HG02840 (cell line): ENCODE measurements around the gene MAK.
A peak's percentile ranks its signal among the peaks of the same experiment; 100 is the strongest.
"Not testable (repeated sequence)": the region's sequence is repeated elsewhere in the genome, so short reads cannot be mapped to it uniquely, and the experiment has no call there.

Experiments used
- ATAC-seq: cut with Tn5 transposase; IDR thresholded peaks from one replicate; pipeline ENCODE4 v1.9.1; 2021; ENCODE audit warnings: mild to moderate bottlenecking, moderate library complexity, moderate number of reproducible peaks; ENCODE audit not compliant: unreplicated experiment, low FRiP score

MAK gene, protein sequence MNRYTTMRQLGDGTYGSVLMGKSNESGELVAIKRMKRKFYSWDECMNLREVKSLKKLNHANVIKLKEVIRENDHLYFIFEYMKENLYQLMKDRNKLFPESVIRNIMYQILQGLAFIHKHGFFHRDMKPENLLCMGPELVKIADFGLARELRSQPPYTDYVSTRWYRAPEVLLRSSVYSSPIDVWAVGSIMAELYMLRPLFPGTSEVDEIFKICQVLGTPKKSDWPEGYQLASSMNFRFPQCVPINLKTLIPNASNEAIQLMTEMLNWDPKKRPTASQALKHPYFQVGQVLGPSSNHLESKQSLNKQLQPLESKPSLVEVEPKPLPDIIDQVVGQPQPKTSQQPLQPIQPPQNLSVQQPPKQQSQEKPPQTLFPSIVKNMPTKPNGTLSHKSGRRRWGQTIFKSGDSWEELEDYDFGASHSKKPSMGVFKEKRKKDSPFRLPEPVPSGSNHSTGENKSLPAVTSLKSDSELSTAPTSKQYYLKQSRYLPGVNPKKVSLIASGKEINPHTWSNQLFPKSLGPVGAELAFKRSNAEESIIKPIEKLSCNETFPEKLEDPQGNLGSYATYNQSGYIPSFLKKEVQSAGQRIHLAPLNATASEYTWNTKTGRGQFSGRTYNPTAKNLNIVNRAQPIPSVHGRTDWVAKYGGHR

DNA sequence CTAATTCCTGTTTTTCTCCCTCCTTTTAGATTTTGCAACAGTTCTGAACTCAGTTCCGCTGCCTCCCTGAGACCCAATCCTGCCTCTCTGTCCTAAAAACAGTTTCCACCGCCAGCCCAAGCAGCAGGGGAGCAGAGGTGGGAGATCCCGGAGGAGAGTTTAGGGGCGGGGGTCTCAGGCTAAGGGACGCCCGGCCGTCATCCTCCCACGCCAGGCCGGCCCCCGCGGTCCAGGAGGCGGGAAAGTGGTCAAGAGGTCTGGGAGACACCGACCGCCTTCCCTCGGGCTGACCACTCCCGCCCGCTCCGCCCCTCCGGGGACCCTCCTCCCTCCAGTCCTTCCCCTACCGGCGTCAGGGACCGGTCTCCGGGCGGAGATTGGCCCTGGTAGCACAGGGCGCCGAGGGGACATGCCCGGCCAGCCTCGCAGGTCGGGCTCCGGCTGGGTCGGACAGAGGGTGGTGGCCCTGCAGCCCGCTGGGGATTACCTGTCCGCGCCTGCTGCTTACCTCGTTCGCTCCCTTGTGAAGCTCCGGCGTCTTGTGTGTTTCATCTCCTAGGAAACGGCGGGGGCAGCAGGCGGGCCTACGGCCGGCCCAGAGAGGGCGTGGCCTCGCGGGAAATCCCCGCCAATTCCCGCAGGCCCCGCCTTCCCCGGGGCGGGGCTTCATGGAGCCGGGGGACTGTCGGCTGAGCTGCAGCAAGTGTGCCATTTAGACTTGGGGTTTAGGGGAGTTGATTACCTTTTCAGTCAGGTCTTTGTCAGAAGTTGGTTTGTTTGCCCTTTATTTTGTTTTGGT is at the start of gene MAK:
Gene MAK, minus strand, starts transcription at position 545 of the 799 bp plus-strand sequence. CDS start 7,891 bp downstream, outside the sequence.
- ATAC-seq: peak; percentile 82

- ATAC-seq: no peak
Measured at GRCh38 chr6:10886691-10887502, 48.6 kb upstream of the MAK start, which contains the start of gene SYCP2L. SYCP2L (plus strand) TSS chr6:10887052; CDS start chr6:10887127, 75 bp downstream.

GRCh38 chr6:10886365-10886690 is 48.0 kb upstream of the MAK start:
- ATAC-seq: not testable (repeated sequence)

- no peak for ATAC-seq
Measured at GRCh38 chr6:10884245-10884972, 46.1 kb upstream of the MAK start.

DNA sequence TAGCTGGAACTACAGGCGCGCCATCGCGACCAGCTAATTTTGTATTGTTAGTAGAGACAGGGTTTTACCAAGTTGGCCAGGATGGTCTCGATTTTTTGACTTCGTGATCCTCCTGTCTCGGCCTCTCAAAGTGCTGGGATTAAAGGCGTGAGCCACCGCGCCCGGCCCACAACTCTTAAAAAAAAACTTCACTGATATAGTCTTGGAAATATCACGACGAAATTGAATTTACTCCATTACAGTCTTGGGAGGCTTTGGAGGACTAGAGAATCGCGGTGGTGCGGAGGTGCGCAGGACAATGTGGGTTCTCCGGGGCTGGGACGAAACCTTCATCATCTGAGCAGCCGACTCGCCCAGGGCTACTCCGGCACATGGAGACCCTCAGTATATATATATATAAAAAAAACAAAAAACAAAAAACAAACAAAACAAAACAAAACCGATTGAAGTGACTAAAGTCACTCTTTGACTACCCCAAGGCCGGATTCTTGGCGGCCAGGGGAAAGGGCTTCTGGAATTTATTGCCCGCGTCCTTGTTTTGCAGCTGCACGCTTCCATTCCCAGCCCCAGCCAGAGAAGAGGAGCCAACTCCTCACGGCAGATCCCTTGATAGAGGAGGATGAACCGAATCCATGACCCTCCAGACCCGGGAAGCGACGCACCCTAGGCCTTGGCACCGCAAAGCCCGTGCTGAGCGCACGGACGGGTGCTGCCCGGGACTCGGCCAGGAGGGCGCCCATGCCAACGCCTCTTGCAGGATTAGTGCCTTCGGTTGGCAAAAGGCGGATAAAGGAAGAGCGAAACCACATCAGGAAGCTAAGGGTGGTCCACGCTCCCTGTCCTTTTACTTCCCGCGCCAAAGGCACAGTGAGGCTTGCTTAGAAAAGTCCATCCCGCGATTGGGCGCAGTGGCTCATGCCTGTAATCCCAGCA is 45.2 kb upstream of the MAK start:
- no peak for ATAC-seq

GRCh38 chr6:10882657-10883171 is 44.4 kb upstream of the MAK start:
- no peak for ATAC-seq

DNA sequence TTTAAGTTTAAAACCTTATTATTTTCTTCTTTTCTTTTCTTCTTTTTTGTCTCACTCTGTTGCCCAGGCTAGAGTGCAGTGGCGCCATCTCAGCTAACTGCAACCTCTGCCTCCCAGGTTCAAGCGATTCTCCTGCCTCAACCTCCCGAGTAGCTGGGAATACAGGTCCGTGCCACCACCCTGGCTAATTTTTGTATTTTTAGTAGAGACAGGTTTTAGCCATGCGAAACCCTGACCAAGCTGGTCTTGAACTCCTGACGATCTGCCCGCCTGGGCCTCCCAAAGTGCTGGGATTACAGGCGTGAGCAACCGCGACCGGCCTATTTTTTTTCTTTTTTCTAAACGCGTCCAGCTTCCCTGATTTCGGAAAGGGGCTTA is 43.9 kb upstream of the MAK start:
- not testable (repeated sequence) for ATAC-seq

DNA sequence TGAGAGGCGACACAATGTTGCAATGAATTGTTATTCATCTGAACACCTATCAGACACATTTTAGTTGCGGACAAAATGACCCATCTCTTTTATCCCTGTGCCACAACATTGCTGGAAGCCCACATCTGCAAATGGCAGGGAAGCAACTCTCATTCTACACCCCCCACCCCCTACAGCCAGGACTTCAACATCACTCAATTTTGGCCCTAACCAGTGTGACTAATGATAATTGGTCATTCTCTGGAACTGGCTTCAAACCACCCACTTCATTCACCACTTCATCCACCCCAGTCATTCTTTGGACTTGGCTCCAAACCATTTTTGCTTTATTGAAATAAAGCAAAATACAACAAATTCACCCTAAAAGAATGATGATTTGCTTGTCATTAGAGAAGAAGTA is 42.0 kb upstream of the MAK start:
- ATAC-seq: no peak

DNA sequence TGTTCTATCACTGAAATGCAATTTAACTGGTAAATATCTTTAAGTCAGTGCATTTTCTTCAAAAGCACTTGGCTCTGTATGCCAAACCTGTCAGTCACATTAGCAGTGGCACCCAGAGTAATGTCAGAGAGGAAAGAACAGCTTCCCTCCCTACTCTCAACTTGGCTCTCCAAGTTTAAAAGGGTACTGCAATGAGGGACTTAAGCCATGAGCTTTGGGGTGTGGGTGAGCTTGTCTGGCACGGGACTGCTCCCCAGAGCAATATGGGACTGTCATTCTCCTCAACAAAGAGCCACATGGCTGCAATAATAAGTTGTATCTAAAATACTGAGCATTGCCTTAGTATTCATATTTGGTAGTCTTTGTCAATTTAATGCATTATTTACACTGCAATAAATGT is 39.5 kb upstream of the MAK start:
- ATAC-seq: no peak

- no peak for ATAC-seq
Measured at GRCh38 chr6:10877012-10877411, 38.7 kb upstream of the MAK start.

DNA sequence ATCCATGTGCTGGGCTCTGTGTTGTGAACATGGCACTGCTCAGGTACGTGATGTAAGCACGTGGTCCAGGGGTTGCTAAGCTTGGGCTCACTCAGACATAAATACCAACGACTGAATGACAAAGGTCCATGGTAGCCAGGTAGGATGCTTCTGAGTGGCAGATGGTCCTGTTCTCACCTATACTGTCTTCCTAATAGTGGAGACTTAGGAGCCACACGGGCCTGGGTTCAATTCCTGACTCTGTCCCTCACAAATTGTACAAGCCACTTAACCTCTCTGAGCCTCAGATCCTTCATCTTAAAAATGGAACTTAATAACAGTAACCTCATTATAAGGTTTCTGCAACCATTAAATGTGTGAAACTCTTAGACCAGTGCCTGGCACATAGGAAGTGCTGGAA is 36.7 kb upstream of the MAK start:
- ATAC-seq: no peak

DNA sequence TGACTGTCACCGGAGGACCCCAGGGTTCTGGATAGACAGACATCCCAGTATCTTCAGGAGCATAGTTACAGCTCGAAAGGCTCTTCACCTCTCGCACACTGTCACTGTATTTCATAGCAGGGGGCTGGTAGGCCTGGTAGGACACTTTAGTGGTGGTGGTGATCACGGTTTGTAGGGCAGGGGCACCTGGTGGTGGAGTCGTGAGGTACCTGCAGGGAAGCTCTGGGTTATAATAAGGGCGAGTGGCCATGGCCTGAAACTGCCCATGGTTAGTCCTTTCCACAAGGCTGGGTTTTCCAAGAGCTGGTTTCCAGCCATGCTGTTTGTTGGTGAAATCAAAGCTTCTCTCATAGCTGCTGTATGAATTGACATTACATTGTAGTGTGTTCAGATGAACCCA is 35.9 kb upstream of the MAK start:
- no peak for ATAC-seq

GRCh38 chr6:10873374-10873773 is 35.0 kb upstream of the MAK start:
- ATAC-seq: no peak

GRCh38 chr6:10867952-10868351 is 29.6 kb upstream of the MAK start:
- no peak for ATAC-seq

DNA sequence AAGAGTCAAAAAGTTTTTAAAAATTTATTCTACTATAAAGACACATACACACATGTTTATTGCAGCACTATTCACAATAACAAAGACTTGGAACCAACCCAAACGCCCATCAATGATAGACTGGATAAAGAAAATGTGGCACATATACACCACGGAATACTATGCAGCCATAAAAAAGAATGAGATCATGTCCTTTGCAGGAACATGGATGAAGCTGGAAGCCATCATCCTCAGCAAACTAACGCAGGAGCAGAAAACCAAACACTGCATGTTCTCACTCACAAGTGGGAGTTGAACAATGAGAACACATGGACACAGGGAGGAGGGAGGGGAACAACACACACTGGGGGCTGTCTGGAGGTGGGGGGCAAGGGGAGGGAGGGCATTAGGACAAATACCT is 28.4 kb upstream of the MAK start:
- not testable (repeated sequence) for ATAC-seq

GRCh38 chr6:10863031-10863430 is 24.7 kb upstream of the MAK start:
- not testable (repeated sequence) for ATAC-seq

DNA sequence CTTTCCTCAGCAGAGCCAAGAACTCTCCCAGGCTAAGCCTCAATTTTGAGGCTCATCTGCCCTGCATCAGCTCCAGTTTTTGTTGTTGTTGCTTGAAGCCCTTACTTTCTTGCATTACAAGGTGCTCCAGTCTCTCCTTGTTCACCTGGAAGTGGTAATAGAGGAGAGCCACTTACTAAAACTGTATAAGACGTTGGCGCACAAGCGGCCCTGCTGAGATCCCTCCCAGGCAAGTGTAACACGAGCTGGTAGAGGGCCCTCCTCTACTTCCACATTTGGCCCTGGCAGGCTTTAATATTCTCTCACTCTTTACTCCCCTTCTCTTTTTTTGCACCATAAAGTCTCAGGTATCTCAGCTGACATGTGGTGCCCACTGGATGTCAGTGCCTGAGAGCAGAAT is 24.0 kb upstream of the MAK start:
- no peak for ATAC-seq

- no peak for ATAC-seq
Measured at GRCh38 chr6:10861086-10861485, 22.7 kb upstream of the MAK start.
